Natural killer cell (primary cell): Measurements from ENCODE around the gene NPR2. TPM values are rescaled to one million over a fixed set of nuclear protein-coding genes. Genes with fewer than 3 reads are reported as not detected.

Experiments used
- ATAC-seq, 3 donors: fragments of 150-1000 bp in 2 of 3; fragments of 200-7000 bp in 1 of 3; cut with Tn5 transposase; 1 replicate in 1 of 3; 2 replicates in 2 of 3; pipeline ENCODE4 v1.10.0; 2021; ENCODE audit warnings: mild to moderate bottlenecking in 2 of 3, moderate library complexity in 2 of 3
- DNase-seq, 2 donors: peaks; one replicate each; pipeline versions ENCODE4 v3.0.0 to v3.0.0-alpha.2; 2013 to 2021; ENCODE audit warnings: mixed read lengths in 1 of 2
- H3K27ac ChIP-seq: one replicate; pipeline ENCODE4 v1.5.1; 2013; ENCODE audit warnings: mild to moderate bottlenecking, low read length
- H3K27me3 ChIP-seq: one replicate; pipeline ENCODE4 v1.6.1; 2013; ENCODE audit warnings: low read length; ENCODE audit not compliant: control insufficient read depth, insufficient read depth
- H3K36me3 ChIP-seq: one replicate; pipeline ENCODE4 v1.6.1; 2013; ENCODE audit warnings: low read length; ENCODE audit not compliant: control insufficient read depth, insufficient read depth
- H3K4me1 ChIP-seq: one replicate; pipeline ENCODE4 v1.6.1; 2013; ENCODE audit warnings: low read length; ENCODE audit not compliant: control insufficient read depth, insufficient read depth
- H3K4me3 ChIP-seq: one replicate; pipeline ENCODE4 v1.5.1; 2013; ENCODE audit warnings: low read length
- H3K9me3 ChIP-seq: one replicate; pipeline ENCODE4 v1.6.1; 2013; ENCODE audit warnings: low read length; ENCODE audit not compliant: control insufficient read depth, insufficient read depth
- H3K27ac Mint-ChIP-seq, 2 donors: one replicate each; pipeline ENCODE4 v1.8.0; 2022; ENCODE audit warnings: mild to moderate bottlenecking in 2 of 2, mixed read lengths in 2 of 2, moderate library complexity in 1 of 2
- H3K27me3 Mint-ChIP-seq, 2 donors: one replicate each; pipeline ENCODE4 v1.8.0; 2022; ENCODE audit warnings: low read depth in 2 of 2, mixed read lengths in 2 of 2
- H3K36me3 Mint-ChIP-seq: one replicate; pipeline ENCODE4 v1.8.0; 2022; ENCODE audit warnings: mixed read lengths
- H3K4me1 Mint-ChIP-seq, 2 donors: one replicate each; pipeline ENCODE4 v1.8.0; 2022; ENCODE audit warnings: mixed read lengths in 2 of 2
- H3K4me3 Mint-ChIP-seq: one replicate; pipeline ENCODE4 v1.8.0; 2022; ENCODE audit warnings: mild to moderate bottlenecking, moderate library complexity, mixed read lengths
- H3K9me3 Mint-ChIP-seq, 2 donors: one replicate each; pipeline ENCODE4 v1.8.0; 2022; ENCODE audit warnings: mixed read lengths in 2 of 2
- CTCF ChIP-seq: fragments of 200-600 bp; IDR thresholded peaks from one replicate; pipeline ENCODE4 v1.8.0; 2022; ENCODE audit warnings: antibody characterized with exemption
- WGBS: methylation state at CpG from one replicate; pipeline ENCODE4 v1.1.7; 2013; ENCODE audit warnings: missing lambda C conversion rate; ENCODE audit not compliant: insufficient coverage; 5-methylcytosine and 5-hydroxymethylcytosine counted together
- intact Hi-C: fragments of 100-400 bp; cut with micrococcal nuclease; formaldehyde crosslinking; loops from one replicate; pipeline ENCODE4 v1.14.2; 2022
- total RNA-seq, 4 donors: library from RNA; stranded (reverse); fragments of 120-200 nt in 1 of 4; gene quantifications; one replicate each; pipeline versions ENCODE4 v1.2.3 to v1.2.4, GENCODE V29; 2013 to 2022

The NPR2 gene
- total RNA-seq, 3 donors from 2014 or later (not counting 1 experiment from before 2014, with no cell fraction given) = 2.1 to 2.7 (median 2.4) TPM

GRCh38 chr9:35776018-35776417, 15.4 kb upstream of the NPR2 start:
- intact Hi-C loops = no loop called here
- no peak overlapping the region for H3K27ac ChIP-seq
- TF ChIP-seq CTCF = no peak
- no peaks in the 10 kb centered on the region for H3K27me3 ChIP-seq
- DNase-seq = no peak
- H3K9me3 ChIP-seq = no peaks in the 10 kb centered on the region
- no peaks in the 10 kb centered on the region for H3K36me3 Mint-ChIP-seq
- H3K27me3 Mint-ChIP-seq = no peaks in the 10 kb centered on the region
- WGBS = 70% methylated on average over 4 of the region's 4 CpGs
- H3K4me1 ChIP-seq = no peaks in the 10 kb centered on the region
- peaks cover 0 to 4% of the 10 kb centered on the region in 2 donors for H3K4me1 Mint-ChIP-seq
- H3K4me3 Mint-ChIP-seq = no peak overlapping the region
- H3K4me3 ChIP-seq = no peak overlapping the region
- no peak overlapping the region for H3K27ac Mint-ChIP-seq
- no peaks in the 10 kb centered on the region for H3K36me3 ChIP-seq
- H3K9me3 Mint-ChIP-seq = no peaks in the 10 kb centered on the region
- no peak for ATAC-seq

DNA sequence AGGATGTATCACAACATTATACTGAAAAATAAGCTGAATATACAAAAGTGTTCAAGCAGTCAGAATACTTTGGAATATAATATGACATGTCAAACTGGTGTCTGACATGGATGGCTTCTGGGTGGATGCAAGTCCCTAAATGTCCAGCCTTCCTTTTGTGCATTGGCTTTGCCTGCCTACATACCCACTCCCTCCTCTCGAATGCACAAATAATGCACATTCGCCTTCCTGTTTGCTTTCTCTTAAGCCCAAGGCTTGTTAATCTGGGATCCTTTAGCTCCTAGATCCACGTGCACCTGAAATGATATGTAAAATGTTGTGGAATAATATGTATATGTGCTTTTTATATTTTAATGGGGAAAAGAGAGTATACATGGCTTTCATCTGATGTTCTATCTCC, 12.9 kb upstream of the NPR2 start:
- H3K27ac ChIP-seq = no peak overlapping the region
- H3K36me3 ChIP-seq = no peaks in the 10 kb centered on the region
- H3K27me3 ChIP-seq = no peaks in the 10 kb centered on the region
- ATAC-seq = no peak
- intact Hi-C loops = no loop called here
- no peak overlapping the region for H3K4me3 ChIP-seq
- WGBS = 97% methylated on average over 3 of the region's 3 CpGs
- no peak overlapping the region for H3K4me3 Mint-ChIP-seq
- H3K4me1 Mint-ChIP-seq = peaks cover 0 to 4% of the 10 kb centered on the region in 2 donors
- DNase-seq = no peak
- no peaks in the 10 kb centered on the region for H3K9me3 Mint-ChIP-seq
- no peaks in the 10 kb centered on the region for H3K4me1 ChIP-seq
- H3K9me3 ChIP-seq = no peaks in the 10 kb centered on the region
- H3K27ac Mint-ChIP-seq = no peak overlapping the region
- H3K27me3 Mint-ChIP-seq = no peaks in the 10 kb centered on the region
- no peak for TF ChIP-seq CTCF
- H3K36me3 Mint-ChIP-seq = no peaks in the 10 kb centered on the region

- Mint-ChIP-seq H3K36me3 (no peaks in the 10 kb centered on the region), H3K9me3 (no peaks in the 10 kb centered on the region), H3K27me3 (no peaks in the 10 kb centered on the region), H3K27ac (no peak overlapping the region), H3K4me3 (no peak overlapping the region), H3K4me1 (no peaks in the 10 kb centered on the region)
- no peaks in the 10 kb centered on the region for H3K27me3 ChIP-seq
- H3K36me3 ChIP-seq = peaks cover 6% of the 10 kb centered on the region
- no peak overlapping the region for H3K27ac ChIP-seq
- no peak for TF ChIP-seq CTCF
- no peaks in the 10 kb centered on the region for H3K9me3 ChIP-seq
- DNase-seq = no peak
- no peaks in the 10 kb centered on the region for H3K4me1 ChIP-seq
- WGBS = no CpG with 5 or more reads among the region's 2 CpGs
- H3K4me3 ChIP-seq = no peak overlapping the region
- ATAC-seq = no peak
- intact Hi-C loops = no loop called here
Measured at GRCh38 chr9:35781066-35781465, 10.3 kb upstream of the NPR2 start.

- Histone ChIP-seq H3K27me3 (no peaks in the 10 kb centered on the region), H3K9me3 (no peaks in the 10 kb centered on the region), H3K27ac (no peak overlapping the region), H3K36me3 (peaks cover 6% of the 10 kb centered on the region), H3K4me3 (no peak overlapping the region), H3K4me1 (no peaks in the 10 kb centered on the region)
- no peak overlapping the region for H3K4me3 Mint-ChIP-seq
- intact Hi-C loops = no loop called here
- no peaks in the 10 kb centered on the region for H3K4me1 Mint-ChIP-seq
- no peak for ATAC-seq
- H3K9me3 Mint-ChIP-seq = no peaks in the 10 kb centered on the region
- DNase-seq = no peak
- no peak for TF ChIP-seq CTCF
- no peaks in the 10 kb centered on the region for H3K36me3 Mint-ChIP-seq
- H3K27ac Mint-ChIP-seq = no peak overlapping the region
- no peaks in the 10 kb centered on the region for H3K27me3 Mint-ChIP-seq
Measured at GRCh38 chr9:35783418-35783817, 8.0 kb upstream of the NPR2 start.
